ENCODE data around the gene CD101.

- TF ChIP-seq POLR2A (IDR thresholded peaks at IDR 0.05; ENCODE audit: low read depth, low read length): no peak
- TF ChIP-seq TAF1 (IDR thresholded peaks at IDR 0.05; ENCODE audit: low read depth, low read length): no peak
- TF ChIP-seq POLR2AphosphoS5 (IDR thresholded peaks at IDR 0.05; ENCODE audit: low read depth, low read length): no peak
- no peak for TF ChIP-seq PAX5 (IDR thresholded peaks at IDR 0.05; ENCODE audit: insufficient read depth, low read length, severe bottlenecking)
- TF ChIP-seq SPI1 (IDR thresholded peaks at IDR 0.05; ENCODE audit: low read depth, low read length): no peak
Observed at GRCh38 chr1:117017648-117018047, 16.1 kb downstream of the CD101 start.
